ENCODE data around the gene MPST.
"Not testable (repeated sequence)": the region's sequence is repeated elsewhere in the genome, so short reads cannot be mapped to it uniquely, and the experiment has no call there.

Gene MPST

DNA sequence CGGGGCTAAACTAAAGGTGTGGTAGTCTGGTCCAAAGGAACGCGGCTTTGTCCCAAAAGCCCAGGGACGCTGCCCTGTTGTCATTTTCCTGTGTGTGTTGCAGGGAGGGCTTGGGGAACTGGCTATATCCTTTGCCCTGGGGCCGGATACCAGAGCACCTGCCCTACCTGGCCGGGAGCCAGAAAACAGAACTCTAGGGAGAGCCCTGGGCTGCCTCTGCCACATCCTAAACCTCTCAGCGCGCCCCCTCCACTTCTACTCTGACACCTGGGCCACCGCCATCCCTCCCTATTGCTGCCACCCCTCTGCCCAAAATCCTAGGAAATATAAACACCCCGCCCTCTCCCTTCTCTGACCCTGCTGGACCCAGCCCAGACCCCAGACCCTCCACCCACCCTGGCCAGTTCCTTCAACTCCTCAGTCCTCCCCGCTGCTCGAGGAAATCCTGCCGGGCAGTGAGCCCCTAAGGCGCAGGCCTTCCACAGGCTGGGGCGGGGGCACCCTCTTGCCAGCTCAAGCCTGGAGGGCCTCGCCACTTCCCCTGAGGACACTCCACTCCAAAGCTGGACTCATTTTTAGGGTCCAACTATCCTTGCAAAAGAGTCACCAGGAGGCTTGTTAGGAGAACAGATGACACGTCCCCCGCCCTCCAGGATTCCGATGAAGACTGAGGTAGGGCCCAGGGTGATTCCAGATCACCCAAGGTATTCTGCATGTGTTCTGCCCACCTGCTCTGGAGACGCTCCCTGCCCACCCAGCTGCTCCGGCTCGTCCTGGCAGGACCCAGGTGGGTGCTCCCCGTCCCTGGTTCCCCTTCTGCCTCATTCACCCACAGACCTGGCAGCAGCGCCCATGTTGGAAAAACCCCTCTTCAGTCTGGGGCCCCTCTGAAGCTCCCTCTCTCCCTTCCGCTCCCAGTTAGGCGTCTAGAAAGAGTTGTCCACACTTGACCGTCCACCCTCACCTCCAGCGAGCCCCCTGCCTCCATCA lies 44.2 kb downstream of the MPST start:
- no peak for DNase-seq

DNA sequence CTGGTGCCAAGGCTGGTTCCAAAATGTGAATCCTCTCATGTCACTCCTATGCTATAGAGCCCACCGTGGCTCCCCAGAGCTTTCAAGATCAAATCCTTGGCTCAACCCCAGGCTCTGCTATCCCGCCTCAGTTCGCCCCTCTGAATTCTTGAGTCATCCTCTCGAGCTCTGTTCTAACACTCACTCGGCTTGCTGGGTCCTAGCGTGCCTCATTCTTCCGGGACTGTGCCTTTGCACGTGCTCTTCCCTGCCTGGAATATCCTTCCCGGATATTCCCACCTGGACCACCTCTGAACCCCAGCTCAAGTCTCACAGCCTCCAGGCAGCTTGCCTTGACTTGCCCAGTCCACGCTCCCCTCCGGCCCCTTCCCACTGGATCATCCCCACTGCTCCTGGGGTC lies 45.0 kb downstream of the MPST start:
- no peak for DNase-seq

DNA sequence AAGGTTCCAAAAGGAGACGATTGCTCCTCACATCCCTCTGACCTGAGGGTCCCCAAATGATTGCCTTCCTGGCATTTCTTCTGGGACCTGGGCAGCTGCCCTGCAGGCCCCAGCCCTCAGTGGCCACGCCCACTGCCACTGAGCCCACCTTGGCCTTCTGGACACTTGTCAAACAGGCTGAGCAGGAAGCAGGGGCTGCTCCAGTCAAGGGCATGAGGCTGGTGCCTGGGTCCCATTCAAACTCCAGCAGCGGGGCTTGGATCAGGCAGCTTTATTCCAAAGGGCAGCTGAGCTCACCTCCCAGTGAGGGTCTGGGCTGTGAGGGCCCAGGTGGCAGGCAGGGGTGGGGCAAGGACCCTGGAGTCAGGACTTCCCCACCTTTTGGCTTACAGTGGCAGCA lies 45.6 kb downstream of the MPST start:
- DNase-seq: no peak

DNA sequence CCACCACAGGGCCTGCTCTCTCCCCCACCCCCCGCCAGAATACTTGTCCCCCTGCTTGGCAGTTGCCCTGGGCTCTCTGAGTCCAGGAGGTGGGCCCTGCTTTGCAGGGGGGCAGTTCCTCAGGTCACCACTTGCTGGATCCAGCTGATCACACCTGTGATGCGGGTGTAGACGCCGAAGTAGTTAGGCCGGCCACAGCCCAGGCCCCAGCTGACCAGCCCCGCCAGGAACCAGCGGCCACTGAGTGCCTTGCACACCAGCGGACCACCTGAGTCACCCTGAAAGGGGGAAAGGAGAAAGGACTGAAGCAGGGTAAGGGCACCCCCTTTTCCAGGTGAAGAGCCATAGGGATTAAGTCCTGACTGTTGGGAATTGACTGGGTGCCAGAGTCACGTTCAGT lies 46.4 kb downstream of the MPST start:
- no peak for DNase-seq

DNA sequence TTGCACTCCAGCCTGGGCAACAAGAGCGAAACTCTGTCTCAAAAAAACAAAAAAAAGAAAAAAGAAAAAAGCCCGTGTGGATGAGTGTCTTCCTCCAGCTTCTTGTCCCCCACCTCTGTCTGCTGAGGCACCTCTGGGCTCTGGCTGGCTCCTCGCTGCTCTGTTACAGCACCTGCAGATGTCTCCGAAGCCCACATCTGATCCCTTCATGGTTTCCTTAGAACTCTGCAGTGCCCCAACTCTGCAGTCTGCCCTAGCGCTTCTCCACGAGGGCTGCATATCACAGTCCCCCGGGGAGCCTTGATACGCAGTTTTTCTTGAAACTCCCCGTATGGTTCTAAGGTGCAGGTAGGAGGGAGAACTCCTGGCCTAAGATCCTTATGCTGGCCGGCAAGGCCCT lies 47.9 kb downstream of the MPST start:
- DNase-seq: no peak

DNA sequence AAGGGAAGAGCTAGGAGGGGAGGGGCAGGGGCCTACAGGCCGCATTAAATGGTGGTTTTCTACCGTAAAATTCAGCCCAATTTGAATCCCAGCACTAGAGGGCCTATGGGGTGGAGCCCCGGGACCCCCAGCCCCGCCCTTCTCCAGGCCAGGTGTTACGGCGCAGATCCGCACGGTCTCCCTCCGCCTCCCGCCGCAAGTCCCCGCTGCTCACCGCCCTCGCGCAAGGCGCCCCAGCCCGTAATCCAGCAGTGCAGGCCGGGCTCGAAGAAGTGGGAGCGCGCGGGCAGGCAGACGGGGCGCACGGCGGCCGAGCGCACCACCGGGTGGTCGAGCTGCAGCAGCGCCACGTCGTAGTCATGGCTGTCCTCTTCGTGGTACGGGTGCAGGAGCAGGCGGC lies 49.3 kb downstream of the MPST start:
- DNase-seq: no peak

DNA sequence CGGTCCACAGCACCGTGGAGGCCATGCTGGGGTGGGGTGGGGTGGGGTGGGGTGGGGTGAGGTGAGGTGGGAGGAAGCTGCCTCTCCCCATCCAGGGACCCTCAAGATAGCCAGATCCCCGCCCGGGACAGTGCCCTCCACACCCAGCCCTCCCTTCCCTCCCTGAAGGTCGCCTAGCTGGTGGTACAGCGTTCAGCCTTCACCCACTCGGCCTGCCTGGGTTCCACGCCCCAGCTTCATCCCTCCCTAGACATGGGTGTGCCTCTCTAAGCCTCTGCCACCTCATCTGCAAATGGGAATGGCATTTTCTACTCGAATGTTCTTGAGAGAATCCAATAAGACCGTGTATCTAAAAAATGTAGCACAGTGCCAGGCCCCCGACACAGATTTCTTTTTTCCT lies 49.8 kb downstream of the MPST start:
- no peak for DNase-seq

DNA sequence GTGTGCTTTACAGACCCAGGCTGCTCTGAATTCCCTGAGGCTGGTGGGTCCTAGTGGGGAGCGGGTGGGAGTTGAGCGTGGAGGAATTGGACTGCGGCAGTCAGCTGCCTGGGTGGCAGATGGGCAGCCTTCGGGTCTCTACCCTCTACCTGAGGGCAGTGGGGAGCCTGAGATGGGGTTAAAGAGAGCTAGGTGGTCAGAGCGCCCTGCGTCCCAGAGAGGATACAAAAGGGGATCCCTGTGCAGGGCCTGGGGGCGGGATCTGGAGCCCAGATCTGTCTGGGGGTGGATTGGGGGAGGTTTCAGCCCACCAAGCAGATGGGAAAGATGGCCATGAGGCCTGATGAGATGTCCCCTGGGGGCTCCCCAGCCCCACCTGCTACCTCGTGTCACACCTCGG lies 50.2 kb downstream of the MPST start:
- DNase-seq: no peak

DNA sequence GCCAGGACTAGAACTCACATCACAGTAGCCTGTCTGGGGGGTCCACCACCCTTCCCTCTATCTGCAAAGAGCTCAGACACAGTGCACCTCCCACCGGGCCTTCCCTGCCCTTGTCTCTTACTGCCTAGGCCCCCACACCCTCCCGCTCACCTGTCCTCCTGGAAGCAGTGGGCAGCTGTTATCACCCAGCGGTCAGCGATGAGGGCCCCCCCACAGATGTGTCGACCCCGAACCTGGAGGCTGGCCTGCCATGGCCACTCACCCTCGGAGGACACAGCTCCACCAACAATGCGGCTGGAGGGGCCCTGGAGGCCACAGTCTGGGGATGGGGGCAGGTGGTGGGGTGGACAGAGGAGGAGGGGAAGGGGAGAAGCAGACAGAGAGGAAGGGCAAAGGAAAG lies 50.8 kb downstream of the MPST start:
- no peak for DNase-seq

DNA sequence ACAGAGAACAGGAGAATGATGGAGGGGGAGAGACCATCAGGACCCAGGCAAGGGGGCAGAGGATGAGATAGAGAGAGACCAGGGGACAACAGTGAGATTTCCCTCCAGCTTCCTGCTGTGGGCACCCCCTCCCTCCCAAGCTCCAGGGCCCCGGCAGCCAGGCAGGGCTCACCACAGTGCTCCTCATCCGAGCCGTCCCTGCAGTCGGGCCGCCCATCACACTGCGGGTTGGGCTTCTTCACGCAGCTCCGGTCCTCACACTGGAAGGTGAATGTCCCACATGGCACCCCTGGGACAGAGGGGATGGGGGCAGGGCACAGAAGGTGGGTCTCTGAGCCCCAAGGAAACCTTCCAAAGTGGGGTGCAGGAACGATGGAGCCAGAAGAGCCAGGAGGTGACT lies 51.2 kb downstream of the MPST start:
- DNase-seq: no peak

DNA sequence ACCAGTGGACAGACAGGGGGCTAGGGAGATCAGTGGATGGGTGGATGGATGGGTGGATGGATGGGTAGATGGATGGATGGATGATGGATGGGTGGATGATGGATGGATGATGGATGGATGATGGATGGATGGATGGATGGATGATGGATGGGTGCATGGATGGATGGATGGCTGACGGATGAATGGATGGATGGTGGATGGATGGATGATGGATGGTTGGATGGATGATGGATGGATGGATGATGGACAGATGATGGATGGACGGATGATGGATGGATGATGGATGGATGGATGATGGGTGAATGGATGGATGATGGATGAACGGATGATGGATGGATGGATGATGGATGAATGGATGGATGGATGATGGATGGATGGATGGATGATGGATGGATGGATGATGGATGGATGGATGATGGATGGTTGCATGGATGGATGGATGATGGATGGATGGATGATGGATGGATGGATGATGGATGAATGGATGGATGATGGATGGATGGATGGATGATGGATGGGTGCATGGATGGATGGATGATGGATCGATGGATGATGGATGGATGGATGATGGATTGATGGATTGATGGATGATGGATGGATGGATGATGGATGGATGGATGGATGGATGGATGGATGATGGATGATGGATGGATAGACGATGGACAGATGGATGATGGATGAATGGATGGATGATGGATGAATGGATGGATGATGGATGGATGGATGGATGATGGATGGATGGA lies 52.5 kb downstream of the MPST start:
- DNase-seq: not testable (repeated sequence)

DNA sequence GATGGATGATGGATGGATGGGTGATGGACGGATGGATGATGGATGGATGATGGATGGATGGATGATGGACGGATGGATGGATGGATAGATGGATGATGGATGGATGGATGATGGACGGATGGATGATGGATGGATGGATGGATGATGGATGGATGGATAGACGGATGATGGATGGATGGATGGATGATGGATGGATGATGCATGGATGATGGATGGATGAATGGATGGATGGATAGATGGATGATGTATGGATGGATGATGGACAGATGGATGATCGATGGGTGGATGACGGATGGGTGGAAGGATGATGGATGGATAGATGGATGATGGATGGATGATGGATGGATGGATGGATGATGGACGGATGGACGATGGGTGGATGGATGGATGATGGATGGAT lies 53.1 kb downstream of the MPST start:
- no peak for DNase-seq

DNA sequence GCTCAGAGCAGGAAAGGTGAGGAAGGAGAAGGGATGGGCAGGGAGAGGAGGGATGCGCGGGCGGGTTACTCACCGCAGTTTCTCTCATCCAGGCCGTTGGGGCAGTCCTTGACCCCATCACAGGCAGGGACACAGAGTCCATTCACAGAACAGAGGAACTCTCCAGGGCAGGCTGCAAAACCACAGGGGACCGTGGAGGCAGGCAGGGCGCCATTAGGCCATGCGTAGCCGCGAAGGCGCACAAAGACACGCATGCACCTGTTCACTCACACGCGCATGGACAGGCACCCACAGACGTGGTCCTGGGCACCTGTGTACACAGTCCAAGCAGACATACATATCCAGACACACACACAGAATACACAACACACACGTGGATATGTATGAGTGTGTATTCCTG lies 55.0 kb downstream of the MPST start:
- no peak for DNase-seq

DNA sequence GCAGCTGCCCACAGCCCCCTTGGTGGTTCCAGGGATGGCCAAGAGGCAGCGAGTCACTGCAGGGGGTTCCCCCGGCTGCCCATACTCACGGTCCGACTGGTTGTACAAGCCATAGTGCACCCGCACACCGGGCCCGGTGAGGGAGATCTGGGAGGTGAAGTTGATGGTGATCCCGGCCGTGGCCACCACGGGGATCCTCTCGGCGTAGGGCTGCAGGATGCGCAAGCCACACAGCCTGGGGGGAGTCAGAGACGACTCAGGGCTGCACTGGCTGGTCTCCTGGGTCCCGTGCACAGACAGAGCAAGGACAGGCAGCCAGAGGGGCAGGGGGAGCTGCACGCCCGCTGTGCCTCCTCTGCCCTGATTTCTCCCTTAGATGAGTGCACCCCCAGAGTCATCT lies 55.5 kb downstream of the MPST start:
- no peak for DNase-seq

DNA sequence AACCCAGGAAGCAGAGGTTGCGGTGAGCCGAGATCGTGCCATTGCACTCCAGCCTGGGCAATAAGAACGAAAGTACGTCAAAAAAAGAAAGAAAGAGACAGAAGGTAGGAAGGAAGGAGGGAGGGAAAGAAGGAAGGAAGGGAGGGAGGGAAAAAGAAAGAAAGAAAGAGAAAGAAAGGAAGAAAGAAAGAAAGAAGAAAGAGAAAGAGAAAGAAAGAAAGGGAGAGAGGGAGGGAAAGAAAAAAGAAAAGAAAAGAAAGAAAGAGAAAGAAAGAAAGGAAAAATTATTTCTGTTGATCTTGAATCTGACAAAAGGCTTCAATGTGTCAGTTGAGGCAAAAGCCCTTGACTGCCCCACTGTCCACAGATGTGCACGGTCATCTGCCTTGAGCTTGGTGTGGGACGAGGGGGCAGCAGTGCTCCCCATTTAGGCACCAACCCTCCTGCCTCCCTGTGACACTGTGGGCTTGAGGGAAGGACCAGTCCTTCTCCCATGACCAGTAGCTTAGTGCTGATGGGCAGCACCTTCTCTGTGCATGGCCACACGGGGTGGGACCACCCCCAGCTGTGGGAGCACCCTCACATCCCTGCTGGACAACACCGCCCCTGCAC lies 56.4 kb downstream of the MPST start:
- DNase-seq: no peak

DNA sequence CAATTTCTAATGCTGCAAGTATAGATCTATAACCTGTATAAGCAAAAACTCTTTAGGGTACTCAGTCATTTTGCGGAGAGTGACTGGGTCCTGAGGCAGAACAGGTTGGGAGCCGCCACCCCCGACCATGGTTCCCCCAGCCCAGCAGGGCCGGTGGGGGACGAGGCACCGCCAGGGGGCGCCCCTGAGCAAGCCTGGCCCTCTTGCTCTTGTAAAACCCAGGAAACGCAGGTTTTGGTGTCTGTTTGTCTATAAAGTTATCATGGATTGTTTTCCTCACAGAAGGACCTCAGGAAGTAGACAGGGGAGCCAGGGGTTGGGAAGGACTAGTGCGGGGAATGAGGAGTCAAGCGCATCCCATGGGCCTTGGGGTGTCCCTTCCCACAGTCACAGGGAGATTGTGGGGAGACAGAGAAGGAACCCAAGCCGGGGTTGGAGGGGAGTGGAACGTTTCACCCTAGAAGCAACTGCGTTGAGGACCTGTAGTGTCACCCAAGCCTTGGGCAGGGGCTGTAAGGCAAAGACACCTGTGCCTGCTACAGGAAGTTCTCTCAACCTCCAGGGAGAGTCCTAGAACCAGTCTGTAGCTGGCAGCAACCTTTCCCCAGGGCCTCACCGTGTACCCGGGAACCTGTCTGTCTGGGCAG lies 58.4 kb downstream of the MPST start:
- peak; percentile 94 for DNase-seq

DNA sequence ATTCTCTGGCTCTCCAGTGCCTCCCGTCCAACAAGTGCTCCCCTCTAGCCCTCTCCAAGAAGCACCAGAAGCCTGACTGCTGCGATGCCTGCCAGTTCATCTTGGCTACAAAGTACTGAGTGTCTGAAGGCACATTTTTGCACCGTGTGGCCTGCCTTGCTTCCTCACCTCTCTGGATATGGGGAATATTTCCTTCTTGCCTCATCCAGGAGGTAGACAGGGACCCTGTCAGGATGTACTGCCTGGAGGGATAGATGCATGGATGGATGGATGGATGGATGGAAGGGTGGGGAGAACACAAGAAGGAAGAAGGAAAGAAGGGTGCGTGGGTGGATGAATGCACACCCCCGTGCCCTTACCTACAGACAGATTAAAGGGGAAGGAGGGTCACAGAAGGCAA lies 59.6 kb downstream of the MPST start:
- DNase-seq: peak; percentile 31
